ENCODE data around the gene PLEKHG5.

DNA sequence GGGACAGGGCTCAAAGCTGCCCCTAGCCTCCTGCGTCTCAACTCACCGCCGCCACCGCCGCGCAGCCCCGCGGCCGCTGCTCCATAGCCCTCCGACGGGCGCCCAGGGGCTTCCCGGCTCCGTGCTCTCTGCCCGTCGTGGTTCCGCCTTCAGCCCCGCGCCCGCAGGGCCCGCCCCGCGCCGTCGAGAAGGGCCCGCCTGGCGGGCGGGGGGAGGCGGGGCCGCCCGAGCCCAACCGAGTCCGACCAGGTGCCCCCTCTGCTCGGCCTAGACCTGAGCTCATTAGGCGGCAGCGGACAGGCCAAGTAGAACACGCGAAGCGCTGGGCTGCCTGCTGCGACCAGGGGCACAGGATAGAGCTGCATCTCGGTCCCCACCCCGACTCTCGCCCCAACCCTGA, 25.4 kb downstream of the PLEKHG5 start, which contains the start of gene TNFRSF25:
- TF ChIP-seq, protein P1, sequence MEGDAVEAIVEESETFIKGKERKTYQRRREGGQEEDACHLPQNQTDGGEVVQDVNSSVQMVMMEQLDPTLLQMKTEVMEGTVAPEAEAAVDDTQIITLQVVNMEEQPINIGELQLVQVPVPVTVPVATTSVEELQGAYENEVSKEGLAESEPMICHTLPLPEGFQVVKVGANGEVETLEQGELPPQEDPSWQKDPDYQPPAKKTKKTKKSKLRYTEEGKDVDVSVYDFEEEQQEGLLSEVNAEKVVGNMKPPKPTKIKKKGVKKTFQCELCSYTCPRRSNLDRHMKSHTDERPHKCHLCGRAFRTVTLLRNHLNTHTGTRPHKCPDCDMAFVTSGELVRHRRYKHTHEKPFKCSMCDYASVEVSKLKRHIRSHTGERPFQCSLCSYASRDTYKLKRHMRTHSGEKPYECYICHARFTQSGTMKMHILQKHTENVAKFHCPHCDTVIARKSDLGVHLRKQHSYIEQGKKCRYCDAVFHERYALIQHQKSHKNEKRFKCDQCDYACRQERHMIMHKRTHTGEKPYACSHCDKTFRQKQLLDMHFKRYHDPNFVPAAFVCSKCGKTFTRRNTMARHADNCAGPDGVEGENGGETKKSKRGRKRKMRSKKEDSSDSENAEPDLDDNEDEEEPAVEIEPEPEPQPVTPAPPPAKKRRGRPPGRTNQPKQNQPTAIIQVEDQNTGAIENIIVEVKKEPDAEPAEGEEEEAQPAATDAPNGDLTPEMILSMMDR (IDR thresholded peaks at IDR 0.05) = no peak
- no peak for TF ChIP-seq EZH2 (IDR thresholded peaks at IDR 0.05; ENCODE audit: borderline replicate concordance, insufficient read depth, low read depth, low read length, poor library complexity, severe bottlenecking)

All from B cell (primary cell).